ENCODE results near the gene NR5A2. TPM values are rescaled to one million over a fixed set of nuclear protein-coding genes. Genes with fewer than 3 reads are reported as not detected.

The NR5A2 gene
- total RNA-seq, 4 donors from 2014 or later, result 3.8 to 9.0 (median 4.5) TPM

- Histone ChIP-seq H3K27ac (no peak overlapping the region), H3K4me1 (no peaks in the 10 kb centered on the region), H3K36me3 (no peaks in the 10 kb centered on the region), H3K4me3 (no peak overlapping the region), H3K27me3 (no peaks in the 10 kb centered on the region), H3K9me3 (no peaks in the 10 kb centered on the region)
- no peak for TF ChIP-seq POLR2A (IDR thresholded peaks at IDR 0.05)
- no peak for TF ChIP-seq EP300 (IDR thresholded peaks at IDR 0.05)
- TF ChIP-seq CTCF (IDR thresholded peaks at IDR 0.05), result no peak
- WGBS, 2 donors, result 78 to 80% methylated on average over 5 of the region's 5 CpGs
- DNase-seq (ENCODE audit: low spot score in 2 of 2), result no peak
Observed at GRCh38 chr1:200165493-200166220, 138.1 kb downstream of the NR5A2 start.

- WGBS, 2 donors, result 62 to 69% methylated on average over 4 of the region's 4 CpGs
Observed at GRCh38 chr1:200166411-200166810, 138.9 kb downstream of the NR5A2 start.

GRCh38 chr1:200168926-200169325 is 141.4 kb downstream of the NR5A2 start:
- TF ChIP-seq EP300 (IDR thresholded peaks at IDR 0.05) (no peak), POLR2A (IDR thresholded peaks at IDR 0.05) (no peak), CTCF (IDR thresholded peaks at IDR 0.05) (no peak)
- Histone ChIP-seq H3K4me1 (no peaks in the 10 kb centered on the region), H3K9me3 (no peaks in the 10 kb centered on the region), H3K27me3 (no peaks in the 10 kb centered on the region), H3K4me3 (no peak overlapping the region), H3K36me3 (no peaks in the 10 kb centered on the region), H3K27ac (no peak overlapping the region)
- DNase-seq (ENCODE audit: low spot score in 2 of 2), result no peak
- 83 to 84% methylated on average over 7 of the region's 7 CpGs for WGBS, 2 donors

More at GRCh38 chr1:200166411-200166810, 138.9 kb downstream of the NR5A2 start:
- no peak for DNase-seq (ENCODE audit: low spot score in 2 of 2)
- Histone ChIP-seq H3K27ac (no peak overlapping the region), H3K27me3 (no peaks in the 10 kb centered on the region), H3K9me3 (no peaks in the 10 kb centered on the region), H3K4me1 (no peaks in the 10 kb centered on the region), H3K36me3 (no peaks in the 10 kb centered on the region), H3K4me3 (no peak overlapping the region)
- no peak for TF ChIP-seq CTCF (IDR thresholded peaks at IDR 0.05)
- TF ChIP-seq EP300 (IDR thresholded peaks at IDR 0.05), result no peak
- no peak for TF ChIP-seq POLR2A (IDR thresholded peaks at IDR 0.05)

GRCh38 chr1:200172311-200172710 is 144.8 kb downstream of the NR5A2 start:
- no peak overlapping the region for H3K27ac ChIP-seq
- H3K27me3 ChIP-seq, result no peaks in the 10 kb centered on the region
- TF ChIP-seq POLR2A (IDR thresholded peaks at IDR 0.05) (no peak), EP300 (IDR thresholded peaks at IDR 0.05) (no peak), CTCF (IDR thresholded peaks at IDR 0.05) (no peak)
- no peak for DNase-seq (ENCODE audit: low spot score in 2 of 2)
- no peaks in the 10 kb centered on the region for H3K36me3 ChIP-seq
- no peaks in the 10 kb centered on the region for H3K9me3 ChIP-seq
- no peak overlapping the region for H3K4me3 ChIP-seq
- no peaks in the 10 kb centered on the region for H3K4me1 ChIP-seq
- WGBS, 2 donors, result 62 to 72% methylated on average over 4 of the region's 4 CpGs

- TF ChIP-seq EP300 (IDR thresholded peaks at IDR 0.05) (no peak), POLR2A (IDR thresholded peaks at IDR 0.05) (no peak), CTCF (IDR thresholded peaks at IDR 0.05) (no peak)
- Histone ChIP-seq H3K4me1 (no peaks in the 10 kb centered on the region), H3K36me3 (no peaks in the 10 kb centered on the region), H3K4me3 (no peak overlapping the region), H3K27me3 (no peaks in the 10 kb centered on the region), H3K9me3 (no peaks in the 10 kb centered on the region), H3K27ac (no peak overlapping the region)
- 25 to 49% methylated on average over 2 of the region's 2 CpGs for WGBS, 2 donors
- DNase-seq (ENCODE audit: low spot score in 2 of 2), result no peak
Observed at GRCh38 chr1:200173097-200173618, 145.6 kb downstream of the NR5A2 start.
